Measurements from ENCODE around the gene TEX55.
A peak's percentile ranks its signal among the peaks of the same experiment; 100 is the strongest.
"Not testable (repeated sequence)": the region's sequence is repeated elsewhere in the genome, so short reads cannot be mapped to it uniquely, and the experiment has no call there.

Gene TEX55

DNA sequence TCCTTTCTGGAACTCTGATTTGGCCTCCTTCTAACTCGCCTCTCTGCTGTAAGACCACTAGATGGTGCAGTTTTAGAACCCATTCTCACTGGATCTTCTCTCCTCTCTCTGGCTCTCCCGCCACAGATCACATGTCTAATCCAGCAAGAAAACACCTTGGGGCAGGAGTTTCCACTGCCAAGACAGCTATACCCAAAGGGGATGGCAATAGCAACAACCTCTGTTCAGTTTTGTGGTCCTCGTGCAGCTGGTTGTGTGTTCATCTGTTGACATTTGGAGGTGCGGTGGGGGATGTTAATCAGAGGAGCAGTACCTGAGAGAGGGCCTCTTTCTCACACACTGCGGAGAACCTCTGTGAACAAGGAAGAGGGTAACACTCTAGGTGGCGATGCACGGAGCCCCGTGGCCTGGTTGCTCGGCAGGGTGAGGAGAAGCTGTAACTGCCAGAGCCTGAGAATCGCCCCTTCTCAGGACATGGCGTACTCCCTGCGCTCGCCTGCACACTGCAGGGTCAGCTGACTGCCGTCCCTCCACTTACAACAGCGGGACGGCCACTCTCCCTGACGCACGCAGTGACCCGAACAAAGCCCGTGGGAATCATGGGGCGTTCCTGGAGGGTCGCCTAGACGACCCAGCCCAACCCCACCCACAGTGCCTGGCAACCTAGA is at the start of gene TEX55:
Gene TEX55 (plus strand): TSS at position 666 of the 668 bp plus-strand sequence. CDS start 25 bp downstream, outside the sequence.
- DNase-seq = peak; percentile 71

DNA sequence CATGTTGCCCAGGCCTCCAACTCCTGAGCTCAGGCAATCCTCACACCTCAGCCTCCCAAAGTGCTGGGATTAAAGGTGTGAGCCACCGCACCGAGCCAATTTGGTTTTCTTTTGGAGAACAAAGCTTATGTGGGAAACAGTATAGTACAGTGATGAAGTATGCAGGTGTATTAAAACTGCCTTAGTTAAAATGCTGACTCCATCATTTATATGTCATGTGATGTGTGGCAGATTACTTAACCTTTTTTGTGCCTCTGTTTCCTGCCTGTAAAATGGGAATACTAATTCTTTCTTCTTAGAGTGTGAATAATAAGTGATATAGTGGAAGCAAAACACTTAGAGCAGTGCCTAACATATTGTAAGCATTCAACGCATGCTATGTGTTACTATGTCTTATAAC is 48.0 kb upstream of the TEX55 start:
- no peak for DNase-seq

- peak; percentile 60 for DNase-seq
Measured at GRCh38 chr3:119098619-119099222, 47.2 kb upstream of the TEX55 start.

GRCh38 chr3:119099785-119100184 is 46.2 kb upstream of the TEX55 start:
- no peak for DNase-seq

- DNase-seq = no peak
Measured at GRCh38 chr3:119104031-119104430, 41.9 kb upstream of the TEX55 start.

- DNase-seq = not testable (repeated sequence)
Measured at GRCh38 chr3:119118330-119118729, 27.6 kb upstream of the TEX55 start.

- DNase-seq = no peak
Measured at GRCh38 chr3:119120480-119120879, 25.5 kb upstream of the TEX55 start.

GRCh38 chr3:119122350-119122749 is 23.6 kb upstream of the TEX55 start:
- DNase-seq = no peak

DNA sequence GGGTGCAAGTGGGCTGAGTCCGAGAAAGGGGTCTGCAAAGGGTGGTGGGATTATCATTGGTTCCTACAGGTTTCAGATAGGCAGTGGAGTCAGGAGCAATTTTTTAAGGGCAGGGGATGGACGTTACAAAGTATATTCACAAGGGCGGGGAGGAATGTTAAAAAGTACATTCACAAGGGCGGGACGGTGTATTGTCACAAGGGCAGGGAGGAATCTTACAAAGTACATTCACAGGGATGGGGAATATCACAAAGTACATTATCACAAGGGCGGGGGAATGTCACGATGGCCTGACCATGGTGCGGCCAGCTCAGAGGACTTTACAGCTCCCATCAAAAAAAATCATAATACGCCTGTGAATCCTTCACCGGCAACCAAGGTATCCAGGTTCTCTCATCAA is 20.6 kb upstream of the TEX55 start:
- DNase-seq = no peak

DNA sequence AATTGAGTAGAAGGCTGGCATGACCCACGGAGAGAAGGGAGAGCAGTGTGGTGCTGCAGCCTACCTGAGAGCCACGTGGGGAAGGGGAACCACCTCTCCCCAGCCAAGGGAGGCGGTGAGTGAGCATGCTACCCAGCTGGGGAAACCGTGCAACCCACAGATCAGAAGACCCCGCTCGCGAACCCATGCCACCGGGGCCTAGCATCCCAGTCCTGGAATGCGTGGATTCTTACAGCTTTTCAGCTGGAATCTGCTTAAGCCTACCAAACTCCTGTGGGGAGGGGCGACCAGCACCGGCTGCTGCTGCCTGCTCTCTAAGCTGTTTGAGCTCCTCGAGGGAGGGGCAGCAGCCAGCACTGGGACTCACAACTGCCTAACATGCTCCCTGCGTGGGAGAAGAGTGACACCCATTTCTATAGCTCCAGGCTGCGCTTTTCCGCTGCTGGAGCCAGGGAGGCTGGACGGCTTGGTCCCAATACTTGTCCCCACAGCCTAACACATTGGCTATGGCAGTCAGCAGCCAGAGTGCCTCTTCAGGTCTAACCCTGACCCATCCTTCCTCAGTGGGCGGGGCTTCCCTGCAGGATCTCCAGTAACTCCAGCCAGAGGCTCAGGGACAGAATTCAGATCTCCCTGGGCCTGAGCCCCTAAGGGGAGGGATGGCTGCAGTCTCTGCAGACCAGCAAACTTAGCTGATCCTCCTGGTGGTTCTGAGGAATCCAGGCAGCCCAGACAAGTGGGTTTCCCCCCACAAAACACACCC is 20.0 kb upstream of the TEX55 start:
- no peak for DNase-seq

GRCh38 chr3:119130291-119130690 is 15.7 kb upstream of the TEX55 start:
- DNase-seq = not testable (repeated sequence)

DNA sequence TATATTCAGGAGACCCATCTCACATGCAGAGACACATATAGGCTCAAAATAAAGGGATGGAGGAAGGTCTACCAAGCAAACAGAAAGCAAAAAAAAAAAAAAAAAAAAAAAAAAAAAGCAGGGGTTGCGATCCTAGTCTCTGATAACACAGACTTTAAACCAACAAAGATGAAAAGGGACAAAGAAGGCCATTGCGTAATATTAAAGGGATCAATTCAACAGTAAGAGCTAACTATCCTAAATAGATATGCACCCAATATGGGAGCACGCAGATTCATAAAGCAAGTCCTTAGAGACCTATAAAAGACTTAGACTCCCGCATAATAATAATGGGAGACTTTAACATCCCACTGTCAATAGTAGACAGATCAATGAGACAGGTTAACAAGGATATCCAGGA is 13.7 kb upstream of the TEX55 start:
- DNase-seq = not testable (repeated sequence)

- DNase-seq = not testable (repeated sequence)
Measured at GRCh38 chr3:119139360-119139759, 6.6 kb upstream of the TEX55 start.

GRCh38 chr3:119140466-119140865 is 5.5 kb upstream of the TEX55 start:
- DNase-seq = no peak

- no peak for DNase-seq
Measured at GRCh38 chr3:119145128-119145499, 851 bp upstream of the TEX55 start.

GRCh38 chr3:119146578-119147375 is 812 bp downstream of the TEX55 start:
- no peak for DNase-seq

GRCh38 chr3:119147494-119147893 is 1.5 kb downstream of the TEX55 start:
- DNase-seq = no peak

- no peak for DNase-seq
Measured at GRCh38 chr3:119148493-119149180, 2.7 kb downstream of the TEX55 start.

- DNase-seq = no peak
Measured at GRCh38 chr3:119149484-119149883, 3.5 kb downstream of the TEX55 start.

DNA sequence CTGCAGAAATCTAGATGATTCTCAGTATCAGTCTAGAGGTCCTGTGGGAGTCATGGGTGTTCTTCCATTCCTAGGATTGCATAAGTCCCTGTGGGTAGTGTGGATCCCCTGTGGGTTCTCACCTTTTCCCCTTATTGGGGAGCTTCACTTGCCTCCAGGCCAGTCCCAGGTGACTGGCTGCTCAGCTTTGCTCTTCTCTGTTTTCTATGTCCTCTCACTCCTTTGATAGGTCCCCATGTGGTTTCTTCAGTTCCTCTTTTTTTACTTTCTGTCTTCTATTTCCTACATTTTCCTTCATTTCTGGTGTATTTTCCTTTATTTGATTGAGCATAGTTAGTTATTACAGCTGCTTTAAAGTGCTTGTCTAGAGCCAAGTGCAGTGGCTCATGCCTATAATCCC is 10.9 kb downstream of the TEX55 start:
- DNase-seq = no peak

- no peak for DNase-seq
Measured at GRCh38 chr3:119157971-119158370, 12.0 kb downstream of the TEX55 start.

- DNase-seq = no peak
Measured at GRCh38 chr3:119160361-119160760, 14.4 kb downstream of the TEX55 start.

GRCh38 chr3:119160815-119161214 is 14.8 kb downstream of the TEX55 start:
- no peak for DNase-seq
